Measurements from ENCODE around the gene SPATA20. TPM values are rescaled to one million over a fixed set of nuclear protein-coding genes. Genes with fewer than 3 reads are reported as not detected.

The SPATA20 gene
- total RNA-seq, 1 experiment from 2014 or later = 11.1 TPM

- Histone ChIP-seq H3K27me3 (replicated peaks; ENCODE audit: insufficient read depth, low read depth, low read length, poor library complexity) (no peaks in the 10 kb centered on the region), H3K9me3 (ENCODE audit: low read depth, low read length, poor library complexity, severe bottlenecking) (no peaks in the 10 kb centered on the region), H3K4me1 (ENCODE audit: insufficient read depth, low read length, poor library complexity, severe bottlenecking) (no peaks in the 10 kb centered on the region), H3K4me3 (ENCODE audit: low read depth, low read length, poor library complexity, severe bottlenecking) (no peak overlapping the region), H3K36me3 (ENCODE audit: insufficient read depth, low read length, poor library complexity, severe bottlenecking) (no peaks in the 10 kb centered on the region), H3K27ac (ENCODE audit: low read depth, low read length, poor library complexity, severe bottlenecking) (no peak overlapping the region)
- CTCF ChIA-PET = no interaction called here
- POLR2A ChIA-PET (ENCODE audit: low non-redundant PET) = no interaction called here
- intact Hi-C loops (cut with micrococcal nuclease; ENCODE audit: unreplicated experiment) = no loop called here
- no TSS peak for BruUV-seq (replicated peaks)
- DNase-seq (ENCODE audit: low spot score) = no peak
- TF ChIP-seq, protein P1, sequence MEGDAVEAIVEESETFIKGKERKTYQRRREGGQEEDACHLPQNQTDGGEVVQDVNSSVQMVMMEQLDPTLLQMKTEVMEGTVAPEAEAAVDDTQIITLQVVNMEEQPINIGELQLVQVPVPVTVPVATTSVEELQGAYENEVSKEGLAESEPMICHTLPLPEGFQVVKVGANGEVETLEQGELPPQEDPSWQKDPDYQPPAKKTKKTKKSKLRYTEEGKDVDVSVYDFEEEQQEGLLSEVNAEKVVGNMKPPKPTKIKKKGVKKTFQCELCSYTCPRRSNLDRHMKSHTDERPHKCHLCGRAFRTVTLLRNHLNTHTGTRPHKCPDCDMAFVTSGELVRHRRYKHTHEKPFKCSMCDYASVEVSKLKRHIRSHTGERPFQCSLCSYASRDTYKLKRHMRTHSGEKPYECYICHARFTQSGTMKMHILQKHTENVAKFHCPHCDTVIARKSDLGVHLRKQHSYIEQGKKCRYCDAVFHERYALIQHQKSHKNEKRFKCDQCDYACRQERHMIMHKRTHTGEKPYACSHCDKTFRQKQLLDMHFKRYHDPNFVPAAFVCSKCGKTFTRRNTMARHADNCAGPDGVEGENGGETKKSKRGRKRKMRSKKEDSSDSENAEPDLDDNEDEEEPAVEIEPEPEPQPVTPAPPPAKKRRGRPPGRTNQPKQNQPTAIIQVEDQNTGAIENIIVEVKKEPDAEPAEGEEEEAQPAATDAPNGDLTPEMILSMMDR (conservative IDR thresholded peaks at IDR 0.05; ENCODE audit: low read depth, low read length) = no peak
- no peak for TF ChIP-seq EZH2 (IDR thresholded peaks at IDR 0.05; ENCODE audit: borderline replicate concordance, low read depth, low read length, poor library complexity, severe bottlenecking)
Observed at GRCh38 chr17:50585346-50585745, 38.4 kb downstream of the SPATA20 start.

DNA sequence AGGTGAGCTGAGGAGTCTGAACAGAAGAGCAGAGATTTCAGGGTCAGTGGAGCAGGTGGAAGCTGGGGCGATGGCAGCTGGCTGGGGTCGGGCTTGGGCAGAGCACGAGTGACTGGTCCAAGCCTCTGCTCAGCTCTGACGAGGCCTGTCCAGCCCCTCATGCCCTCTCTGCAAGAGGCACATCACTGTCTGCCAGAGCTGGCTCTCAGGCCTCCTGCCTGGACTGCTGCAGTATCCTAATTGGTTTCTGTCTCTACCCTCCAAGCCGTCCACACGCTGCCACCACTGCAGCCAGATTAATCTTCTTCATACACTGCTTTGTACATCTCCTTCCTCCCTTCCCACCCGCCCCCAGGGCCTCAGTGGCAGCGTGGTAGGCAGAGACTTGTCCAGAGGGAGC lies 38.9 kb downstream of the SPATA20 start:
- ChIA-PET POLR2A (ENCODE audit: low non-redundant PET) (no interaction called here), CTCF (no interaction called here)
- H3K27me3 ChIP-seq (replicated peaks; ENCODE audit: insufficient read depth, low read depth, low read length, poor library complexity) = no peaks in the 10 kb centered on the region
- TF ChIP-seq, protein P1 (conservative IDR thresholded peaks at IDR 0.05; ENCODE audit: low read depth, low read length) = no peak
- H3K4me3 ChIP-seq (ENCODE audit: low read depth, low read length, poor library complexity, severe bottlenecking) = no peak overlapping the region
- no peak for DNase-seq (ENCODE audit: low spot score)
- intact Hi-C loops (cut with micrococcal nuclease; ENCODE audit: unreplicated experiment) = no loop called here
- H3K36me3 ChIP-seq (ENCODE audit: insufficient read depth, low read length, poor library complexity, severe bottlenecking) = no peaks in the 10 kb centered on the region
- BruUV-seq (replicated peaks) = no TSS peak
- no peak overlapping the region for H3K27ac ChIP-seq (ENCODE audit: low read depth, low read length, poor library complexity, severe bottlenecking)
- no peaks in the 10 kb centered on the region for H3K4me1 ChIP-seq (ENCODE audit: insufficient read depth, low read length, poor library complexity, severe bottlenecking)
- H3K9me3 ChIP-seq (ENCODE audit: low read depth, low read length, poor library complexity, severe bottlenecking) = no peaks in the 10 kb centered on the region

- no peak for DNase-seq (ENCODE audit: low spot score)
- H3K27me3 ChIP-seq (replicated peaks; ENCODE audit: insufficient read depth, low read depth, low read length, poor library complexity) = no peaks in the 10 kb centered on the region
- H3K4me1 ChIP-seq (ENCODE audit: insufficient read depth, low read length, poor library complexity, severe bottlenecking) = no peaks in the 10 kb centered on the region
- CTCF ChIA-PET = no interaction called here
- BruUV-seq (replicated peaks) = no TSS peak
- TF ChIP-seq EZH2 (IDR thresholded peaks at IDR 0.05; ENCODE audit: borderline replicate concordance, low read depth, low read length, poor library complexity, severe bottlenecking) = no peak
- TF ChIP-seq, protein P1 (conservative IDR thresholded peaks at IDR 0.05; ENCODE audit: low read depth, low read length) = no peak
- POLR2A ChIA-PET (ENCODE audit: low non-redundant PET) = no interaction called here
- H3K36me3 ChIP-seq (ENCODE audit: insufficient read depth, low read length, poor library complexity, severe bottlenecking) = no peaks in the 10 kb centered on the region
- no peaks in the 10 kb centered on the region for H3K9me3 ChIP-seq (ENCODE audit: low read depth, low read length, poor library complexity, severe bottlenecking)
- no peak overlapping the region for H3K4me3 ChIP-seq (ENCODE audit: low read depth, low read length, poor library complexity, severe bottlenecking)
- no peak overlapping the region for H3K27ac ChIP-seq (ENCODE audit: low read depth, low read length, poor library complexity, severe bottlenecking)
- intact Hi-C loops (cut with micrococcal nuclease; ENCODE audit: unreplicated experiment) = no loop called here
Observed at GRCh38 chr17:50586421-50587247, 39.7 kb downstream of the SPATA20 start.

All from A673 (cell line).